OCI-LY1 (cell line): ENCODE data around the gene IGSF3.
"Not testable (repeated sequence)": the region's sequence is repeated elsewhere in the genome, so short reads cannot be mapped to it uniquely, and the experiment has no call there.

ENCODE experiments used
- H2AFZ ChIP-seq: fragments of 200-600 bp; sonication (generic), shearing (Covaris generic); 2 replicates; pipeline ENCODE4 v1.6.0; 2014; ENCODE audit warnings: antibody characterized with exemption, mild to moderate bottlenecking, low read length
- H3F3A ChIP-seq: fragments of 200-600 bp; sonication (generic), shearing (Covaris generic); 2 replicates; pipeline ENCODE4 v1.6.0; 2014; ENCODE audit warnings: mild to moderate bottlenecking, antibody characterized with exemption, low read length, moderate library complexity; ENCODE audit not compliant: insufficient read depth
- H3K27ac ChIP-seq: fragments of 200-600 bp; sonication (generic); 2 replicates; pipeline ENCODE4 v1.5.1; 2014; ENCODE audit warnings: low read length, mixed run types, mild to moderate bottlenecking, low read depth; ENCODE audit not compliant: poor library complexity, severe bottlenecking
- H3K27me3 ChIP-seq: fragments of 200-600 bp; sonication (generic); 2 replicates; pipeline ENCODE4 v1.6.0; 2014; ENCODE audit warnings: antibody characterized with exemption, mild to moderate bottlenecking, low read length, moderate library complexity; ENCODE audit not compliant: insufficient read depth
- H3K36me3 ChIP-seq: fragments of 200-600 bp; sonication (generic); 2 replicates; pipeline ENCODE4 v1.6.1; 2014; ENCODE audit warnings: mild to moderate bottlenecking, antibody characterized with exemption, low read length, moderate library complexity, mixed read lengths; ENCODE audit not compliant: insufficient read depth
- H3K4me1 ChIP-seq: fragments of 200-600 bp; sonication (generic); 2 replicates; pipeline ENCODE4 v1.5.1; 2014; ENCODE audit warnings: mild to moderate bottlenecking, low read length, moderate library complexity; ENCODE audit not compliant: insufficient read depth, severe bottlenecking
- H3K4me2 ChIP-seq: fragments of 200-600 bp; sonication (generic), shearing (Covaris generic); 2 replicates; pipeline ENCODE4 v1.6.1; 2014; ENCODE audit warnings: low read length
- H3K4me3 ChIP-seq: fragments of 200-600 bp; sonication (generic); 2 replicates; pipeline ENCODE4 v1.5.1; 2014; ENCODE audit warnings: low read length, low read depth, mild to moderate bottlenecking, mixed read lengths; ENCODE audit not compliant: poor library complexity, severe bottlenecking
- H3K79me2 ChIP-seq: fragments of 200-600 bp; shearing (Covaris generic); 2 replicates; pipeline ENCODE4 v1.6.1; 2016; ENCODE audit warnings: mixed run types, low read length, mixed read lengths; ENCODE audit not compliant: insufficient read depth
- H3K9ac ChIP-seq: fragments of 200-600 bp; sonication (generic), shearing (Covaris generic); 2 replicates; pipeline ENCODE4 v1.6.1; 2014; ENCODE audit warnings: mild to moderate bottlenecking, low read length, mixed read lengths
- H3K9me2 ChIP-seq: fragments of 200-600 bp; sonication (generic), shearing (Covaris generic); 2 replicates; pipeline ENCODE4 v1.6.1; 2014; ENCODE audit warnings: low read depth, mild to moderate bottlenecking, low read length, mixed read lengths
- H3K9me3 ChIP-seq: fragments of 200-600 bp; shearing (Covaris generic); 2 replicates; pipeline ENCODE4 v1.6.1; 2014; ENCODE audit warnings: low read length, mixed read lengths
- H4K20me1 ChIP-seq: fragments of 200-600 bp; sonication (generic), shearing (Covaris generic); 2 replicates; pipeline ENCODE4 v1.6.0; 2016; ENCODE audit warnings: mild to moderate bottlenecking, low read length; ENCODE audit not compliant: insufficient read depth

The IGSF3 gene

GRCh38 chr1:116591951-116592605 lies 75.5 kb downstream of the IGSF3 start:
- H3K79me2 ChIP-seq, H3K4me3 ChIP-seq, H3K4me1 ChIP-seq, H3K36me3 ChIP-seq, H3K27ac ChIP-seq, H3K9ac ChIP-seq, H3K9me3 ChIP-seq, H3K27me3 ChIP-seq, H3K4me2 ChIP-seq, H3K9me2 ChIP-seq, H2AFZ ChIP-seq, H3F3A ChIP-seq, H4K20me1 ChIP-seq: not testable (repeated sequence)

DNA sequence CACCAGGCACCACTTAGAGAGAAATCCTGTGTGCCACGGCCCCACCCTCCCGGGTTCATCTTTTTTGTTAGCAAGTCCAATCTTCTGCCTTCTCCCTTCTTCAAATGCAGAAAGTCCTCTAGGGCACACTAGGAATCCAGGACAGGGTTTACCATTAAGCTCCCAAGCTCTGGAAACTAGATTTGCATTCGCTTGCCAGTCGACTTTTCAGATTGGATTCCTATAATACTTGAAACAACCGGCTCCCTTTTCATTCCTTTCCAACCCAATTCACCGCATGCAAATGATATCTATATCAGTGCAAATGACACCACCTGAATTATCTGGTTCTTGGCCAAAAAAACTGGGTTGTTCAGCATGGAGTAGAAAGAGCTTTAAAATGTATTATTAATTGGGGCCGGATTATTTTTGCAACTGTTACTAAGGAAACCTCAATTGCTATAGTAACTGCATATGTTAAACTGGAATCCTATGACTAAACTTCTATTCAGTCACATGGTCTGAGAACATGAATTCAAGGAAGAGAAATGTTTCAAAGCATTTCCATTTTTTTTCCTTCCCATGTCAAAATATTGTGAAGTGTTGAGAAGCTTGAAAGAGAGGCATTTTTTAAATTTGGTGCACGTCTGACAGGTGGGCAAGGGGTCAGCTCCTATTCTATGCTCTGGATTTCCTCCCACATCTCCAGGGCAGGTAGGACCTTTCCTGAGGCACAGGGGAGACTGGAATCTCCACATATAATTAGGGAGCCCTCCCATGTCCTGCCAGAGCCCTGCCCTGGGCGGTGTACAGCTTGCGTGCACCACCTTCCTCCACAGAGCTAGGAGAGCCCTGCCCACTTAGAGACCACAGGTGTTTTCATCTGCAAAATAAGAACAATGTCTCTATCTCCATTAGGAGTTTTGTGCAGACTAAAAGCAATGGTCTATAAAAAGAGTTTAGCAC lies 76.3 kb downstream of the IGSF3 start:
- H3K4me3 ChIP-seq, H3K36me3 ChIP-seq, H3K9ac ChIP-seq, H2AFZ ChIP-seq, H3K27ac ChIP-seq, H3K4me2 ChIP-seq, H4K20me1 ChIP-seq, H3K27me3 ChIP-seq, H3F3A ChIP-seq, H3K4me1 ChIP-seq, H3K9me2 ChIP-seq, H3K79me2 ChIP-seq, H3K9me3 ChIP-seq: not testable (repeated sequence)

DNA sequence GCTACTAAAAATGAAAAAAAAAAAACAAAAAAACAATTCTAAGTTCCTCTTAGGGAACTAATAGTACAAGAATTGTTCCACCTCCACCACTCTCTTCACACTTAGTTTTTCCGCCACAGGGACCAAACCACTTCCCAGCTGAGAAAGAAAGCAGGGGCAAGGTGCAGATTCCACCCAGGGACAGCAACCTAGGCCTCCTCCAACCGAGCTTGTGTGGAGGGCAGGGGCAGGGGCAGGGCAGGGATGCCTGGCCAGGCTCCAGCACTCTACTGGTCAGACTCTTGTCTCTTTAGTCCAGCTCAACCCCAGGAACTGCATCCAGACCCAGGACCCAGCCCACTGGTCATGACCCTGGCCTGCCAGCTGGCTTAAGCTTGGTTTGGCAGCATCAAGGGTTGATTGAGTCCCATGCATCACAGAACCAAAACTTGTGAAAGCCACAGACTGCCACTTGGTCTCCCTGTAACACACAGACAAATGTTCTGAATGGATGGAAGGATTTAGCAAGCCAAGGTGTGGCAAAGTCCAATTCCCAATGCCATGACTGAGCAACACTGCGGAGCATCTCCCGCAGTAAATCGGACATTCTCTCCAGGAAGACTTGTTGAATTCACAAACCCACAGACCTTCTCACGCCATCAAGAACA lies 77.1 kb downstream of the IGSF3 start:
- not testable (repeated sequence) for H3K9me2 ChIP-seq, H3K9ac ChIP-seq, H3K4me1 ChIP-seq, H3K4me2 ChIP-seq, H3K27me3 ChIP-seq, H3K36me3 ChIP-seq, H3K79me2 ChIP-seq, H3K27ac ChIP-seq, H4K20me1 ChIP-seq, H3K4me3 ChIP-seq, H3F3A ChIP-seq, H2AFZ ChIP-seq, H3K9me3 ChIP-seq

GRCh38 chr1:116589101-116589735 lies 78.3 kb downstream of the IGSF3 start:
- not testable (repeated sequence) for H3K27me3 ChIP-seq, H3K9me3 ChIP-seq, H2AFZ ChIP-seq, H3K9me2 ChIP-seq, H3K4me3 ChIP-seq, H4K20me1 ChIP-seq, H3K36me3 ChIP-seq, H3F3A ChIP-seq, H3K9ac ChIP-seq, H3K79me2 ChIP-seq, H3K4me1 ChIP-seq, H3K4me2 ChIP-seq, H3K27ac ChIP-seq
